Measurements from ENCODE around the gene PARD3B. TPM values are rescaled to one million over a fixed set of nuclear protein-coding genes. Genes with fewer than 3 reads are reported as not detected.
A peak's percentile ranks its signal among the peaks of the same experiment; 100 is the strongest.

PARD3B gene
- total RNA-seq, 2 experiments from 2014 or later = 0.11 to 0.88 TPM

DNA sequence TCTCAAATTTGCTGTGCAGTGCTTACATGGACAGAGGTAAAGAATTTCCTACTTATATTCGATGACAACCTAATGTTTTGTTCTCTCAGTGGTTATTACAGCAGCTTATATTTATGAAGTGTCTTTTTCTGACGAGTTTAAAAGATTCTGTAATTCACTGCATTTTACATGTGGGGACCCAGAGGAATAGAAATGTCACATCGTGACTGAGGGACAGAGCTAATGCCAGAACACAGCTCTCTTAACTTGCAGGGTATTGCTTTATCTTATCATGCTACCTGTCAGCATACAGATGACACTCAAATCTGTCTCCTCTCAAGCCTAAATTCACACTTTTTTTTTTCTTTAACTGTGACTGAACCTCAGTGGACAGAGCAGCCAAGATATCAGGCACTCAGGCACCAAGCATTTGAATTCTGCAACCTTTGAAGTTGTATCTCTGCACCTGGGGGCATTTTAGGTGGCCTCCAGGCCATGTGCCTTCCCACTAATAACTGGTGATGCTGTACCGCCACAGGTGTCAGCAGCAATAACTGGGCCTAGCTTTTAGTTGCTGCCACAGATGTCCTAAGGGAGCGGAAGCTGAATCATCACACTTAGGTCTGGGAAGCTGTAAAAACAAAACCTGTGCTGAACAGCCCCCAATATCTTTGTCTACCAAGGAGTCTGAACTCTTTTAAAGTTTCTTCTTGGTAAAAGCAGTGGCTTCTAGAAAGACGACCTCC, 821.2 kb downstream of the PARD3B start:
- no peak overlapping the region for H3K27ac Mint-ChIP-seq
- POLR2A ChIA-PET = interaction anchor here (0.6 kb wide), 1 partner anchor 111 kb away, joined by 3 read pairs; no protein-coding TSS in a partner anchor
- intact Hi-C loops (cut with micrococcal nuclease) = no loop called here
- no peaks in the 10 kb centered on the region for H3K9me3 Mint-ChIP-seq
- no peak overlapping the region for H3K4me3 Mint-ChIP-seq
- DNase-seq = no peak
- ATAC-seq = no peak
- no peaks in the 10 kb centered on the region for H3K36me3 Mint-ChIP-seq (ENCODE audit: low read depth)
- no peaks in the 10 kb centered on the region for H3K27me3 Mint-ChIP-seq
- TF ChIP-seq, protein P1, sequence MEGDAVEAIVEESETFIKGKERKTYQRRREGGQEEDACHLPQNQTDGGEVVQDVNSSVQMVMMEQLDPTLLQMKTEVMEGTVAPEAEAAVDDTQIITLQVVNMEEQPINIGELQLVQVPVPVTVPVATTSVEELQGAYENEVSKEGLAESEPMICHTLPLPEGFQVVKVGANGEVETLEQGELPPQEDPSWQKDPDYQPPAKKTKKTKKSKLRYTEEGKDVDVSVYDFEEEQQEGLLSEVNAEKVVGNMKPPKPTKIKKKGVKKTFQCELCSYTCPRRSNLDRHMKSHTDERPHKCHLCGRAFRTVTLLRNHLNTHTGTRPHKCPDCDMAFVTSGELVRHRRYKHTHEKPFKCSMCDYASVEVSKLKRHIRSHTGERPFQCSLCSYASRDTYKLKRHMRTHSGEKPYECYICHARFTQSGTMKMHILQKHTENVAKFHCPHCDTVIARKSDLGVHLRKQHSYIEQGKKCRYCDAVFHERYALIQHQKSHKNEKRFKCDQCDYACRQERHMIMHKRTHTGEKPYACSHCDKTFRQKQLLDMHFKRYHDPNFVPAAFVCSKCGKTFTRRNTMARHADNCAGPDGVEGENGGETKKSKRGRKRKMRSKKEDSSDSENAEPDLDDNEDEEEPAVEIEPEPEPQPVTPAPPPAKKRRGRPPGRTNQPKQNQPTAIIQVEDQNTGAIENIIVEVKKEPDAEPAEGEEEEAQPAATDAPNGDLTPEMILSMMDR (IDR thresholded peaks at IDR 0.05) = no peak
- H3K4me1 Mint-ChIP-seq (ENCODE audit: low read depth) = no peaks in the 10 kb centered on the region
- CTCF ChIA-PET = interaction anchor here (0.7 kb wide), 1 partner anchor 309 kb away, joined by 3 read pairs; no protein-coding TSS in a partner anchor

DNA sequence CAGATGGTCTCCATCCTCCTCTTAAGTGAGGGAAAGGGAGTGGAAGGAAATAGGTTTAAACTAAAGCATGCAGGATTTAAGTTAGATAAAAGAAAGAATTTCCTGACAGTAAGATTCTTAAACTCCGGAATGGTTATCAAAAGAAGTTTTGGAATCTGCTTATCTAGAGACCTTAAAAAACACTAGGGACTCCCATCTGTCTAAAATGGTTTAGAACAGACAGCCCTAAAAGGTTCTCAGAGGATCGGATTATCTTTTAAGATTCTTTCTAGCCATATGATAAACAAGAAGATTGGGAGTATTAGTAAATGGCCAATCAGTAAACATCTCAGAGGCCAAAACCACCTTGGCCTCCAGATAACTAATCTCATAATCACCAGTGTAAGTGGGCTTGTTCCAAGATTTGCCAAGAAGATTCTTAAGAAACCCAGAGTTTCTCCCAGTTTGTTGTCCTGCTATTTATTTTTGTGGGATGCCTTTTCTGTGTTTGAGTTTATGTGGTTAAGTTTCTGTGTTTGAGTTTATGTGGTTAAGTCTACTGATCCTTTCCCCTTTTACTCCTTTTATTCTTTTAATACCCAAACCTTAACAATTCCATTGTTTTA, 822.2 kb downstream of the PARD3B start:
- CTCF ChIA-PET = no interaction called here

DNA sequence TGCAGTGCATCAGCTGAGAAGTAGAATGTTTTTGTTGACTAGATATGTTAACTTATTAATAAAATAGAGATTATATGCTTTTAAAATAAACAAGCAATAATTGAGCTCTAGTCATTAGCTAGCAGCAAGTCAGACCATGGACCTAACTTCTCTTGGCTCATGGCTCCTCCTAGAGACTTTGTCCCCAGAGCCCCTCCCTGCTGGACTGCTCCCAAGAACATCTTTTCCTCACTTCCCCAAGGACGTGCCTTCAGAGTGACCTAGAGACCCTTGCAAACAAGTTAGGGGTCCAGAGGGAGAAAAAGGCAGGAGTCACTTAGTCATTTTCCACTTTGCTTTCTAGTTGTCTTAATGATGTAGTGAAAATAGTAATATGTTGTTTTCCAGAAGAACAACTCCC, 824.5 kb downstream of the PARD3B start:
- Mint-ChIP-seq H3K4me1 (ENCODE audit: low read depth) (peaks cover 3% of the 10 kb centered on the region), H3K27ac (no peak overlapping the region), H3K27me3 (peaks cover 2% of the 10 kb centered on the region), H3K9me3 (no peaks in the 10 kb centered on the region), H3K4me3 (no peak overlapping the region), H3K36me3 (ENCODE audit: low read depth) (no peaks in the 10 kb centered on the region)
- ChIA-PET CTCF (interaction anchor here (0.8 kb wide), 1 partner anchor 74 kb away, joined by 3 read pairs; no protein-coding TSS in a partner anchor), POLR2A (no interaction called here)
- DNase-seq = no peak
- TF ChIP-seq, protein P1 (IDR thresholded peaks at IDR 0.05) = no peak
- no peak for ATAC-seq
- intact Hi-C loops (cut with micrococcal nuclease) = no loop called here

More for the DNA sequence above, 822.2 kb downstream of the PARD3B start:
- no peaks in the 10 kb centered on the region for H3K36me3 Mint-ChIP-seq (ENCODE audit: low read depth)
- intact Hi-C loops (cut with micrococcal nuclease) = no loop called here
- no peaks in the 10 kb centered on the region for H3K9me3 Mint-ChIP-seq
- no peak for DNase-seq
- POLR2A ChIA-PET = no interaction called here
- ATAC-seq = no peak
- H3K27me3 Mint-ChIP-seq = no peaks in the 10 kb centered on the region
- H3K27ac Mint-ChIP-seq = no peak overlapping the region
- TF ChIP-seq, protein P1 (IDR thresholded peaks at IDR 0.05) = no peak
- H3K4me3 Mint-ChIP-seq = no peak overlapping the region
- H3K4me1 Mint-ChIP-seq (ENCODE audit: low read depth) = peaks cover 3% of the 10 kb centered on the region

DNA sequence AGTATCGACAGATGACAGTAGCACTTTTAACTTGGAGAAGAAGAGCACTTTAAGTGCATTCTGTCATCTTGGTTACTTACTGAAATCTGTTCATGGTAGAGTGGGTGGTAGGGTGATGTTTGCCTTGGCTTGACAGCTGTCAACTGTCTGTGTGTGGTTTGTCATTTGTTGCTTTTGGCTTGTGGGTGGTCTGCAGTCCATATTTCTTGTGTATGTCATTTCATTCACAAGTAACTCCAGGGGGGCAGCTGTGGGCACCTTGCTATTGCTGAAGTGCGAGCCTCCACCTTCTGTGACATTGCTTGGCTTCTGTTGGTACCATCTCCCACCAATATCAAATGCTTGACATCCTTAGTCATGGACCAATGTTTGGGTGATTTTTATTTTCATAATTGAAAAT, 825.5 kb downstream of the PARD3B start:
- ATAC-seq (no peak), DNase-seq (no peak)
- no peak overlapping the region for H3K4me3 Mint-ChIP-seq
- H3K4me1 Mint-ChIP-seq (ENCODE audit: low read depth) = peaks cover 3% of the 10 kb centered on the region
- H3K27ac Mint-ChIP-seq = no peak overlapping the region
- ChIA-PET POLR2A (interaction anchor here (0.5 kb wide), 1 partner anchor 969 kb away, joined by 3 read pairs; no protein-coding TSS in a partner anchor), CTCF (no interaction called here)
- no peaks in the 10 kb centered on the region for H3K36me3 Mint-ChIP-seq (ENCODE audit: low read depth)
- intact Hi-C loops (cut with micrococcal nuclease) = no loop called here
- peaks cover 2% of the 10 kb centered on the region for H3K27me3 Mint-ChIP-seq
- TF ChIP-seq, protein P1 (IDR thresholded peaks at IDR 0.05) = no peak
- no peaks in the 10 kb centered on the region for H3K9me3 Mint-ChIP-seq

DNA sequence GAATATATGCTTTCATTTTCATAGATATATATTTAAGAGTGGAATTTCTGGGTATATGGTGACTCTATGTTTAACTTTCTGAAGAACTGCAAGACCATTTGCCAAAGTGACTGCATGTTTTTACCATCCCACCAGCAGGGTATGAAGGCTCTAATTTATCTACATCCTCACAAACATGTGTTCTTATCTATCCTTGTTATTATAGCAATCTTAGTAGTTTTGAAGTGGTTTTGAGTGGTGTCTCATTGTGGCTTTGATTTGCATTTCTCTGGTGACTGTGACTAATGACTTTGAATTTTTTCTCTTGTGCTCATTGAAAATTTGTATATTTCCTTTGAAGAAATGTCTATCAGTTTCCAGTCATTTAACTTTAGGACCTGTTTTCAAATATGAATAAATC, 826.9 kb downstream of the PARD3B start:
- no peaks in the 10 kb centered on the region for H3K9me3 Mint-ChIP-seq
- intact Hi-C loops (cut with micrococcal nuclease) = no loop called here
- ChIA-PET POLR2A (no interaction called here), CTCF (no interaction called here)
- ATAC-seq (peak; percentile 37), DNase-seq (no peak)
- peaks cover 6% of the 10 kb centered on the region for H3K4me1 Mint-ChIP-seq (ENCODE audit: low read depth)
- H3K4me3 Mint-ChIP-seq = no peak overlapping the region
- TF ChIP-seq, protein P1 (IDR thresholded peaks at IDR 0.05) = no peak
- no peak overlapping the region for H3K27ac Mint-ChIP-seq
- peaks cover 2% of the 10 kb centered on the region for H3K27me3 Mint-ChIP-seq
- H3K36me3 Mint-ChIP-seq (ENCODE audit: low read depth) = no peaks in the 10 kb centered on the region
